Measurements from ENCODE around the gene USP10.
A peak's percentile ranks its signal among the peaks of the same experiment; 100 is the strongest.

The USP10 gene

DNA sequence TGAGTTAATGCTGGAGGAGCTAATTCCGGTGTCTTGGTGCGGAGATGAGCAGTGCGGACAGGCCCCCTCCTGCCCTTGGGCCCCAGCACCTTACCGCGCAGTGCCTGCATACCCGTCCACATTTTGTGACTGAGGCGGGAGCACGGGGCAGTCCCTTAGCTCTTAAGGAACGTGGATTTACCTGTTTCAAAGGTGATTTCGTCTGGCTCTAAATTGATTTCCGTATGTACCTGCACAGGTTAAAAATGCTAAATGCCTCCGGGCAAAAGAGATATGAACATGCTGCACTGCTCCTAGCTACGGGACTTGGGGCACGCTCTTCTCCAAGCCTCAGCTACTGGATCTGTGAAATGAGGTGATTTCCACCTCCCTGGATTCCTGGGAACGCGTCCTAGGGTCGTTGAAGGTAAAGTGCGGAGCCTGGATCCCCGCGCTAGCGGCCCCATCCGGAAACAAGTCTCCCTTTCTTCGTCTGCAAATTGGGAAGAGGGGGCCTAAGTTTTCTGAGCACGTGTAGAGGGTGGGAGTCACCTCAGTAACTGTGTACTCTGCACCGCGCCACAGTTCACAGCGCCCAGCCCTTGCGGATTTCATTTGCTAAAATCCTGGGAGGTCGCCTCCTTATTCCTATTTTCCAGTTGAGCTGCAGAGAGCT is 119.3 kb downstream of the USP10 start:
- H2AFZ ChIP-seq (ENCODE audit: insufficient read depth, low read length, poor library complexity): no peak overlapping the region
- no peaks in the 10 kb centered on the region for H3K9me3 ChIP-seq (ENCODE audit: insufficient read depth, low read depth, low read length)
- no peak overlapping the region for H2AK5ac ChIP-seq (ENCODE audit: low read length)
- peaks cover 3 to 6% of the 10 kb centered on the region in 2 experiments for H3K36me3 ChIP-seq (ENCODE audit: control insufficient read depth in 1 of 2, insufficient read depth in 2 of 2, low read length in 2 of 2)
- no peak overlapping the region for H3K9ac ChIP-seq (ENCODE audit: low read length)
- peak overlapping the region; percentile 1 for H3K14ac ChIP-seq (ENCODE audit: low read length)
- peak overlapping the region; percentile 71 for H3K4me2 ChIP-seq (ENCODE audit: low read length)
- H3K4me3 ChIP-seq (ENCODE audit: low read depth, low read length): no peak overlapping the region
- no peak overlapping the region for H3K4ac ChIP-seq (ENCODE audit: low read depth, low read length)
- H3K27ac ChIP-seq (ENCODE audit: low read depth, low read length): peak overlapping the region; percentile 35
- peak overlapping the region; percentile 1 for H2BK12ac ChIP-seq (ENCODE audit: low read length)
- peaks cover 18% of the 10 kb centered on the region for H3K79me1 ChIP-seq (ENCODE audit: low read length)
- peak overlapping the region; percentile 23 for H4K8ac ChIP-seq (ENCODE audit: low read depth, low read length)
- no peaks in the 10 kb centered on the region for H3K27me3 ChIP-seq (ENCODE audit: insufficient read depth, low read length)
- peak; percentile 99 to 100 for DNase-seq
- no peak overlapping the region for H3K18ac ChIP-seq (ENCODE audit: low read length)
- H4K12ac ChIP-seq (ENCODE audit: low read depth, low read length): no peak overlapping the region
- WGBS (ENCODE audit: extremely low coverage, insufficient coverage, insufficient read length): no CpG with 5 or more reads among the region's 29 CpGs
- no peak overlapping the region for H3K23ac ChIP-seq (ENCODE audit: low read length)
- peaks cover 20 to 33% of the 10 kb centered on the region in 2 experiments for H3K4me1 ChIP-seq (ENCODE audit: control insufficient read depth in 1 of 2, insufficient read depth in 2 of 2, low read length in 2 of 2)
- peak overlapping the region; percentile 13 for H2BK120ac ChIP-seq (ENCODE audit: insufficient read depth, low read length, poor library complexity)
- H4K91ac ChIP-seq (ENCODE audit: low read depth, low read length): peak overlapping the region; percentile 45
- peaks cover 14% of the 10 kb centered on the region for H3K79me2 ChIP-seq (ENCODE audit: control insufficient read depth, insufficient read depth, low read length, poor library complexity)
- H2BK5ac ChIP-seq (ENCODE audit: low read depth, low read length, poor library complexity): no peak overlapping the region

DNA sequence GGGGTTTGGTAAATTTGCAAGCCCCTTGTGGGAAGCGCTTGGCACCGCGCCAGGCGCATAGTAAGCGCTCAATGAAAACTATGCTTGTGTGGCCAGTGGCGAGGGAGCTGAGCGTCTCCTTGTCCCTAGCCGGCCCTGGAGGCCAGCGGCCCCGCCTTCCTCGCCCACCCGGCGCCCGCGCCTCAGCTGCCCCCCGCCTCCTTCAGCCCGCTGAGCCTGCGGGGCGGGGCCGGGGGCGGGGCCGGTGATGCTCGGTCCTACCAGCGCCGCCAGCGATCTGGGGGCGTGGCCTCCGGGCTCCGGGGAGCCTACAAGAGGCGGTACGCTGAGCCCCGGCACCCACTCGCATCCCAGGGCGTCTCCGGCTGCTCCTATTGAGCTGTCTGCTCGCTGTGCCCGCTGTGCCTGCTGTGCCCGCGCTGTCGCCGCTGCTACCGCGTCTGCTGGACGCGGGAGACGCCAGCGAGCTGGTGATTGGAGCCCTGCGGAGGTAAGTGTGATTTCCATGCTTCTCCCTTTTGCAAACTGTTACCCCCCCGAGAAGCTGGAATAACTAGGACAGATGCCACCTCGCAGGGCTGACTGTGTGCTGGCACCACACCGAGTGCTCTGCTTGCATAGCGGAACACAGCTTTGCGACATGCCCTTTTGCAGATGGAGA is 120.0 kb downstream of the USP10 start, which contains the start of gene CRISPLD2:
Gene CRISPLD2, plus strand, starts transcription at position 342 of the 661 bp plus-strand sequence. CDS start 18,511 bp downstream, outside the sequence.
- Histone ChIP-seq H3K18ac (ENCODE audit: low read length) (peak within 1 kb of the TSS; percentile 25), H3K36me3 (ENCODE audit: control insufficient read depth in 1 of 2, insufficient read depth in 2 of 2, low read length in 2 of 2) (peaks cover 6 to 7% of the 10 kb centered on the region in 2 experiments), H3K9ac (ENCODE audit: low read length) (peak within 1 kb of the TSS; percentile 8), H3K4me2 (ENCODE audit: low read length) (peak within 1 kb of the TSS; percentile 91), H3K4ac (ENCODE audit: low read depth, low read length) (peak within 1 kb of the TSS; percentile 18), H2AFZ (ENCODE audit: insufficient read depth, low read length, poor library complexity) (no peak within 1 kb of the TSS), H3K23ac (ENCODE audit: low read length) (no peak within 1 kb of the TSS), H4K91ac (ENCODE audit: low read depth, low read length) (peak within 1 kb of the TSS; percentile 45), H4K8ac (ENCODE audit: low read depth, low read length) (peak within 1 kb of the TSS; percentile 23), H4K12ac (ENCODE audit: low read depth, low read length) (no peak within 1 kb of the TSS), H3K4me3 (ENCODE audit: low read depth, low read length) (peak within 1 kb of the TSS; percentile 61), H3K79me2 (ENCODE audit: control insufficient read depth, insufficient read depth, low read length, poor library complexity) (peaks cover 14% of the 10 kb centered on the region), H3K79me1 (ENCODE audit: low read length) (peaks cover 21% of the 10 kb centered on the region), H2BK5ac (ENCODE audit: low read depth, low read length, poor library complexity) (no peak within 1 kb of the TSS), H2BK12ac (ENCODE audit: low read length) (peak within 1 kb of the TSS; percentile 1), H3K27ac (ENCODE audit: low read depth, low read length) (peak within 1 kb of the TSS; percentile 35), H3K14ac (ENCODE audit: low read length) (peak within 1 kb of the TSS; percentile 2), H2BK120ac (ENCODE audit: insufficient read depth, low read length, poor library complexity) (peak within 1 kb of the TSS; percentile 13), H3K4me1 (ENCODE audit: control insufficient read depth in 1 of 2, insufficient read depth in 2 of 2, low read length in 2 of 2) (peaks cover 23 to 37% of the 10 kb centered on the region in 2 experiments), H3K27me3 (ENCODE audit: insufficient read depth, low read length) (no peaks in the 10 kb centered on the region), H3K9me3 (ENCODE audit: insufficient read depth, low read depth, low read length) (no peaks in the 10 kb centered on the region), H2AK5ac (ENCODE audit: low read length) (no peak within 1 kb of the TSS)
- WGBS (ENCODE audit: extremely low coverage, insufficient coverage, insufficient read length): no CpG with 5 or more reads among the region's 53 CpGs
- peak; percentile 89 for DNase-seq

DNA sequence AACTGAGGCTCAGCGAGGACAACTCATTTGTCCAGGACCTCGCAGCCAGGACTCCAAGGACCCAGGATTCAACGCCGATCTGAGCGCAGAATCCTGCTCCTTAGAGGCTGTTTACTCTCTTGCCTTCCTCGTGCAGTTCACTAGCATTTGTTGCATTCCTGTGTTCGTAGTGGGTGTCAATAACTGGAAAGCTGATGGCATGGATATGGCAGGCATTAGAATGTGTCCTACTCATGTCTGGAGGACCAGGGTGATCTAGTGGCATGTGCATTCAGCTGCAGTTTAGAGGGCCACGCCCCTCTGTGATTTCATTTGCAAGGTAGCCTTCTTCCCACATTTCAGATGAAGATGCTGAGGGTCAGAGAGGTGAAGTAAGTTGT is 120.5 kb downstream of the USP10 start:
- Histone ChIP-seq H4K8ac (ENCODE audit: low read depth, low read length) (no peak overlapping the region), H3K27ac (ENCODE audit: low read depth, low read length) (no peak overlapping the region), H2AK5ac (ENCODE audit: low read length) (no peak overlapping the region), H3K79me2 (ENCODE audit: control insufficient read depth, insufficient read depth, low read length, poor library complexity) (peaks cover 14% of the 10 kb centered on the region), H2BK120ac (ENCODE audit: insufficient read depth, low read length, poor library complexity) (no peak overlapping the region), H3K4me3 (ENCODE audit: low read depth, low read length) (peak overlapping the region; percentile 61), H2AFZ (ENCODE audit: insufficient read depth, low read length, poor library complexity) (no peak overlapping the region), H4K12ac (ENCODE audit: low read depth, low read length) (no peak overlapping the region), H3K9me3 (ENCODE audit: insufficient read depth, low read depth, low read length) (no peaks in the 10 kb centered on the region), H2BK5ac (ENCODE audit: low read depth, low read length, poor library complexity) (no peak overlapping the region), H3K14ac (ENCODE audit: low read length) (no peak overlapping the region), H3K27me3 (ENCODE audit: insufficient read depth, low read length) (no peaks in the 10 kb centered on the region), H3K18ac (ENCODE audit: low read length) (no peak overlapping the region), H3K4me2 (ENCODE audit: low read length) (peak overlapping the region; percentile 91), H3K9ac (ENCODE audit: low read length) (no peak overlapping the region), H3K4me1 (ENCODE audit: control insufficient read depth in 1 of 2, insufficient read depth in 2 of 2, low read length in 2 of 2) (peaks cover 23 to 37% of the 10 kb centered on the region in 2 experiments), H3K36me3 (ENCODE audit: control insufficient read depth in 1 of 2, insufficient read depth in 2 of 2, low read length in 2 of 2) (peaks cover 6 to 7% of the 10 kb centered on the region in 2 experiments), H3K79me1 (ENCODE audit: low read length) (peaks cover 23% of the 10 kb centered on the region), H3K23ac (ENCODE audit: low read length) (no peak overlapping the region), H3K4ac (ENCODE audit: low read depth, low read length) (no peak overlapping the region), H4K91ac (ENCODE audit: low read depth, low read length) (no peak overlapping the region), H2BK12ac (ENCODE audit: low read length) (no peak overlapping the region)
- peak; percentile 59 to 87 for DNase-seq
- WGBS (ENCODE audit: extremely low coverage, insufficient coverage, insufficient read length): no CpG with 5 or more reads among the region's 8 CpGs

DNA sequence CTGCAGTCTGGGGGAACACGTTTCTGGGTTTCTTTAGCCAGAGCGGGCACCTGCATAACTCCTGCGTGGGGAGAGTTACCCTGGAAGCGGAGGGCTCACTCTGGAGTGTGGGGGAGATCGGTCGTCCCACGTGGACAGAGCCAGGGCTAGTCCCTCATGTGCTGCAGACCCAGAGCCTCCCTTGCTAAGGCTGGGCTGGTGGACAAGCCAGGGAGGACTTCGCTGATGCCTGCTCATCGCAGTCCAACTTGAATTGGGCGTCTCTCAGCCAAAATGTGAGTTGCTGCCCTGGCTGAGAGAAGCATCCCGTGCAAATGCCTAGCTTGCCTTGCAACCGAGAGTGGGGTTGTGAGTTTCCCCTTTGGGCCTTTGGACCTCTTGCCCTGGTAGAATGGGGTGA is 121.0 kb downstream of the USP10 start:
- no peak for DNase-seq
- no peak overlapping the region for H2BK5ac ChIP-seq (ENCODE audit: low read depth, low read length, poor library complexity)
- H3K18ac ChIP-seq (ENCODE audit: low read length): peak overlapping the region; percentile 25
- H3K27ac ChIP-seq (ENCODE audit: low read depth, low read length): no peak overlapping the region
- peaks cover 6 to 7% of the 10 kb centered on the region in 2 experiments for H3K36me3 ChIP-seq (ENCODE audit: control insufficient read depth in 1 of 2, insufficient read depth in 2 of 2, low read length in 2 of 2)
- H2BK12ac ChIP-seq (ENCODE audit: low read length): no peak overlapping the region
- no peak overlapping the region for H4K12ac ChIP-seq (ENCODE audit: low read depth, low read length)
- WGBS (ENCODE audit: extremely low coverage, insufficient coverage, insufficient read length): no CpG with 5 or more reads among the region's 12 CpGs
- peaks cover 14% of the 10 kb centered on the region for H3K79me2 ChIP-seq (ENCODE audit: control insufficient read depth, insufficient read depth, low read length, poor library complexity)
- H3K27me3 ChIP-seq (ENCODE audit: insufficient read depth, low read length): no peaks in the 10 kb centered on the region
- H3K9ac ChIP-seq (ENCODE audit: low read length): peak overlapping the region; percentile 8
- no peaks in the 10 kb centered on the region for H3K9me3 ChIP-seq (ENCODE audit: insufficient read depth, low read depth, low read length)
- no peak overlapping the region for H2AFZ ChIP-seq (ENCODE audit: insufficient read depth, low read length, poor library complexity)
- peak overlapping the region; percentile 91 for H3K4me2 ChIP-seq (ENCODE audit: low read length)
- H3K79me1 ChIP-seq (ENCODE audit: low read length): peaks cover 26% of the 10 kb centered on the region
- peak overlapping the region; percentile 18 for H3K4ac ChIP-seq (ENCODE audit: low read depth, low read length)
- H3K4me3 ChIP-seq (ENCODE audit: low read depth, low read length): peak overlapping the region; percentile 61
- peaks cover 24 to 38% of the 10 kb centered on the region in 2 experiments for H3K4me1 ChIP-seq (ENCODE audit: control insufficient read depth in 1 of 2, insufficient read depth in 2 of 2, low read length in 2 of 2)
- H3K14ac ChIP-seq (ENCODE audit: low read length): peak overlapping the region; percentile 2
- no peak overlapping the region for H2AK5ac ChIP-seq (ENCODE audit: low read length)
- no peak overlapping the region for H2BK120ac ChIP-seq (ENCODE audit: insufficient read depth, low read length, poor library complexity)
- no peak overlapping the region for H4K91ac ChIP-seq (ENCODE audit: low read depth, low read length)
- no peak overlapping the region for H3K23ac ChIP-seq (ENCODE audit: low read length)
- no peak overlapping the region for H4K8ac ChIP-seq (ENCODE audit: low read depth, low read length)

Data from trophoblast cell (in vitro differentiated cells and primary cell).